ENCODE results near the gene PACS2. TPM values are rescaled to one million over a fixed set of nuclear protein-coding genes. Genes with fewer than 3 reads are reported as not detected.
A peak's percentile ranks its signal among the peaks of the same experiment; 100 is the strongest.

Gene PACS2
- total and polyA plus RNA-seq, 2 of the 8 experiments (the other 6 are each of a cell fraction or from before 2014, with no cell fraction given) = 38.0 to 62.8 TPM

- Histone ChIP-seq H3K79me2 (ENCODE audit: control insufficient read depth in 1 of 2, insufficient read depth in 2 of 2, low read length in 2 of 2) (no peaks in the 10 kb centered on the region), H2BK120ac (replicated peaks; ENCODE audit: low read depth, low read length) (no peak overlapping the region), H4K5ac (ENCODE audit: insufficient read length, low read depth, low read length) (no peak overlapping the region), H3K9me3 (ENCODE audit: insufficient read depth in 2 of 2, low read depth in 1 of 2, low read length in 1 of 2) (no peaks in the 10 kb centered on the region), H4K8ac (ENCODE audit: extremely low read depth, insufficient read depth, low read length) (no peak overlapping the region; the same call in 1 of the 2 replicates), H3K4me2 (ENCODE audit: insufficient read depth in 1 of 2, low read depth in 2 of 2, low read length in 2 of 2) (no peak overlapping the region), H3K14ac (ENCODE audit: insufficient read length) (no peak overlapping the region), H3K27ac (ENCODE audit: low read depth, low read length) (no peak overlapping the region), H4K20me1 (replicated peaks in 1 of 2; ENCODE audit: control insufficient read depth in 1 of 2, insufficient read depth in 2 of 2, low read length in 2 of 2) (peaks cover 0 to 16% of the 10 kb centered on the region in 2 experiments), H3K56ac (replicated peaks; ENCODE audit: insufficient read length, low read depth, low read length) (no peak overlapping the region), H3K4ac (replicated peaks; ENCODE audit: insufficient read length, low read depth, low read length) (no peak overlapping the region), H2BK15ac (ENCODE audit: low read length) (no peak overlapping the region), H2AK5ac (ENCODE audit: low read depth, low read length) (no peak overlapping the region), H3K27me3 (replicated peaks in 1 of 4; ENCODE audit: control insufficient read depth in 3 of 4, extremely low read depth in 1 of 4, insufficient read depth in 3 of 4, low read length in 3 of 4) (no peaks in the 10 kb centered on the region), H3K79me1 (ENCODE audit: low read depth, low read length) (no peaks in the 10 kb centered on the region), H3K23ac (ENCODE audit: insufficient read length) (no peak overlapping the region), H3K4me1 (replicated peaks in 1 of 4; ENCODE audit: control insufficient read depth in 3 of 4, insufficient read depth in 4 of 4, low read length in 3 of 4) (no peaks in the 10 kb centered on the region), H2BK12ac (ENCODE audit: low read depth, low read length) (no peak overlapping the region), H3K36me3 (ENCODE audit: control insufficient read depth in 2 of 4, insufficient read depth in 4 of 4, low read length in 3 of 4) (peaks cover 3 to 30% (median 10%) of the 10 kb centered on the region in 4 experiments; a peak in 5 of 8 replicates), H2AFZ (ENCODE audit: low read length) (no peak overlapping the region), H3K23me2 (ENCODE audit: low read depth, low read length) (no peaks in the 10 kb centered on the region), H4K91ac (replicated peaks; ENCODE audit: insufficient read length, low read length) (no peak overlapping the region), H2BK20ac (ENCODE audit: low read length) (no peak overlapping the region), H3K4me3 (ENCODE audit: extremely low read depth in 1 of 4, insufficient read depth in 2 of 4, low read depth in 3 of 4, low read length in 4 of 4) (no peak overlapping the region), H2BK5ac (ENCODE audit: low read depth, low read length) (no peak overlapping the region; the same call in 1 of the 2 replicates), H3K18ac (ENCODE audit: extremely low read depth, low read length) (no peak overlapping the region), H3K9ac (replicated peaks in 1 of 4; ENCODE audit: extremely low read depth in 1 of 4, low read depth in 3 of 4, low read length in 3 of 4) (no peak overlapping the region; a peak in 1 of 7 replicates)
- WGBS, 2 experiments (ENCODE audit: extremely low coverage in 1 of 2, insufficient coverage in 1 of 2, insufficient read length in 1 of 2, insufficient replicate concordance in 2 of 2, low coverage in 1 of 2, low lambda C conversion rate in 2 of 2, missing lambda C conversion rate in 1 of 2) = 95% methylated on average over 32 of the region's 32 CpGs; no CpG with 5 or more reads in 1 of the 2 experiments
- TF ChIP-seq EGR1 (IDR thresholded peaks at IDR 0.05; ENCODE audit: borderline replicate concordance, low read depth, low read length) = peak; percentile 93
- TF ChIP-seq CREB1 (IDR thresholded peaks at IDR 0.05) = no peak
- TF ChIP-seq ATF3 (IDR thresholded peaks at IDR 0.05; ENCODE audit: insufficient read depth, low read depth, low read length) = no peak
- 0 out of 2 replicates have a peak, but pooled peaks have one; percentile 74 for TF ChIP-seq FOSL1 (IDR thresholded peaks at IDR 0.05; ENCODE audit: insufficient read depth, low read depth, low read length)
- CTCF ChIA-PET (ENCODE audit: partially characterized antibody) = interaction anchor here (1.0 to 1.3 kb wide), 3 partner anchors 65 to 201 kb away, joined by 3 read pairs; no protein-coding TSS in a partner anchor
- POLR2A ChIA-PET (ENCODE audit: partially characterized antibody) = no interaction called here
- no peak for DNase-seq (ENCODE audit: low read depth in 1 of 2, low spot score in 2 of 2)
- no peak for FAIRE-seq
Observed at GRCh38 chr14:105383083-105383730, 68.7 kb downstream of the PACS2 start.

Measured in H1 (cell line).